Gastrocnemius medialis (tissue), 4 donors: ENCODE measurements around the gene PRRC2B. TPM values are rescaled to one million over a fixed set of nuclear protein-coding genes. Genes with fewer than 3 reads are reported as not detected.
"Not testable (repeated sequence)": the region's sequence is repeated elsewhere in the genome, so short reads cannot be mapped to it uniquely, and the experiment has no call there.

Source experiments
- ATAC-seq, 2 donors: fragments of 150-250 bp; one replicate each; pipeline ENCODE4 v1.9.1; 2016
- DNase-seq, 2 donors: peaks; one replicate each; pipeline ENCODE4 v3.0.0-alpha.2; 2019
- H3K27ac ChIP-seq, 4 donors: fragments of 200-600 bp; sonication (generic); 1 replicate in 1 of 4; 2 replicates in 3 of 4; pipeline ENCODE4 v1.5.1; 2016 to 2018; ENCODE audit warnings: mild to moderate bottlenecking in 2 of 4, moderate library complexity in 1 of 4
- H3K27me3 ChIP-seq, 3 donors: fragments of 200-600 bp; sonication (generic) in 2 of 3; 1 replicate in 1 of 3; 2 replicates in 2 of 3; pipeline versions ENCODE4 v1.5.1 to v1.6.0; 2016 to 2019; ENCODE audit warnings: mild to moderate bottlenecking in 1 of 3, moderate library complexity in 1 of 3
- H3K36me3 ChIP-seq, 2 donors: fragments of 200-600 bp; sonication (generic) in 1 of 2; one replicate each; pipeline ENCODE4 v1.5.1; 2017 to 2018
- H3K4me1 ChIP-seq, 2 donors: fragments of 200-600 bp; sonication (generic) in 1 of 2; one replicate each; pipeline ENCODE4 v1.5.1; 2016 to 2017; ENCODE audit warnings: mild to moderate bottlenecking in 2 of 2
- H3K4me3 ChIP-seq, 4 donors: fragments of 200-600 bp; sonication (generic) in 3 of 4; 1 replicate in 1 of 4; 2 replicates in 3 of 4; pipeline ENCODE4 v1.5.1; 2016 to 2019; ENCODE audit warnings: mild to moderate bottlenecking in 2 of 4
- H3K9me3 ChIP-seq, 3 donors: fragments of 200-600 bp; sonication (generic) in 2 of 3; 1 replicate in 1 of 3; 2 replicates in 2 of 3; pipeline ENCODE4 v1.5.1; 2016 to 2019
- CTCF ChIP-seq, 5 experiments: fragments of 450-650 bp in 3 of 5; fragments of 200-600 bp in 2 of 5; sonication (generic) in 2 of 5; IDR thresholded peaks in 4 of 5; conservative IDR thresholded peaks in 1 of 5; 1 replicate in 4 of 5; 2 replicates in 1 of 5; pipeline ENCODE4 v1.5.1; 2016 to 2019; ENCODE audit warnings: antibody characterized with exemption in 5 of 5, mild to moderate bottlenecking in 3 of 5, moderate library complexity in 3 of 5
- POLR2A ChIP-seq, 2 donors: fragments of 450-650 bp; IDR thresholded peaks; one replicate each; pipeline ENCODE4 v1.6.1; 2017; ENCODE audit warnings: antibody characterized with exemption in 2 of 2, mild to moderate bottlenecking in 2 of 2, moderate library complexity in 2 of 2
- in situ Hi-C, 4 donors: fragments of 200-750 bp; cut with MboI; loops; one replicate each; pipeline versions ENCODE4 v1.15.0 to v1.8.0; 2017; ENCODE audit warnings: low sequenced_read_pairs in 4 of 4
- intact Hi-C: fragments of 100-400 bp; cut with DNase I; formaldehyde crosslinking; loops from one replicate; pipeline ENCODE4 v1.15.1; 2023; ENCODE audit warnings: low total_unique reads
- total RNA-seq, 4 donors: library from RNA; depleted of rRNA; stranded (reverse); fragments of >200 nt; gene quantifications; one replicate each; pipeline versions ENCODE4 v1.1.0 to v1.2.3, GENCODE V29; 2016

The PRRC2B gene
- total RNA-seq, 4 donors from 2014 or later: 29.9 to 41.6 (median 37.2) TPM

- ATAC-seq (no peak), DNase-seq (no peak)
- intact Hi-C loops (no loop called here), in situ Hi-C loops (no loop called here)
- Histone ChIP-seq H3K4me1 (peaks cover 0 to 5% of the 10 kb centered on the region in 2 donors), H3K4me3 (no peak within 1 kb of the TSS), H3K27me3 (peaks cover 40 to 75% (median 49%) of the 10 kb centered on the region in 3 donors), H3K9me3 (peaks cover 0 to 11% (median 4%) of the 10 kb centered on the region in 3 donors), H3K27ac (no peak within 1 kb of the TSS), H3K36me3 (no peaks in the 10 kb centered on the region)
- no peak for TF ChIP-seq POLR2A (IDR thresholded peaks at IDR 0.05)
- TF ChIP-seq CTCF (IDR thresholded peaks at IDR 0.05 in 4 of 5, conservative IDR thresholded peaks at IDR 0.05 in 1 of 5): no peak
Measured at GRCh38 chr9:131545003-131545785, 151.3 kb downstream of the PRRC2B start, which contains the start of gene PRRT1B. Gene PRRT1B (plus strand): TSS chr9:131545523. CDS start chr9:131545616, 93 bp downstream.

- ATAC-seq: no peak
- Histone ChIP-seq H3K27ac (no peak overlapping the region), H3K4me1 (peaks cover 0 to 5% of the 10 kb centered on the region in 2 donors), H3K27me3 (peaks cover 40 to 81% (median 53%) of the 10 kb centered on the region in 3 donors), H3K36me3 (no peaks in the 10 kb centered on the region), H3K9me3 (peaks cover 0 to 11% (median 4%) of the 10 kb centered on the region in 3 donors), H3K4me3 (no peak overlapping the region)
- intact Hi-C loops (no loop called here), in situ Hi-C loops (no loop called here)
- no peak for TF ChIP-seq CTCF (IDR thresholded peaks at IDR 0.05 in 4 of 5, conservative IDR thresholded peaks at IDR 0.05 in 1 of 5)
- TF ChIP-seq POLR2A (IDR thresholded peaks at IDR 0.05): no peak
- no peak for DNase-seq
Measured at GRCh38 chr9:131545786-131546335, 152.0 kb downstream of the PRRC2B start.

GRCh38 chr9:131546336-131547084 is 152.6 kb downstream of the PRRC2B start:
- Histone ChIP-seq H3K36me3 (no peaks in the 10 kb centered on the region), H3K27me3 (peaks cover 40 to 87% (median 53%) of the 10 kb centered on the region in 3 donors), H3K27ac (no peak overlapping the region), H3K9me3 (peaks cover 0 to 11% (median 4%) of the 10 kb centered on the region in 3 donors), H3K4me3 (peak overlapping the region in 1 of 4 donors; percentile 15), H3K4me1 (peaks cover 0 to 5% of the 10 kb centered on the region in 2 donors)
- TF ChIP-seq CTCF (IDR thresholded peaks at IDR 0.05 in 4 of 5, conservative IDR thresholded peaks at IDR 0.05 in 1 of 5) (peak in 1 of 5 experiments; percentile 20), POLR2A (IDR thresholded peaks at IDR 0.05) (no peak)
- DNase-seq: no peak
- peak in 1 of 2 donors; percentile 23 for ATAC-seq
- intact Hi-C loops: no loop called here
- in situ Hi-C loops: no loop called here

GRCh38 chr9:131549186-131549585 is 155.3 kb downstream of the PRRC2B start:
- H3K27ac ChIP-seq, H3K4me3 ChIP-seq, H3K4me1 ChIP-seq, in situ Hi-C loops, H3K9me3 ChIP-seq, DNase-seq, ATAC-seq, H3K36me3 ChIP-seq, intact Hi-C loops: not testable (repeated sequence)
- peaks cover 59 to 91% (median 67%) of the 10 kb centered on the region in 3 donors for H3K27me3 ChIP-seq

Other genes starting within 250 kb of the PRRC2B start
- gene FAM78A, start 117.6 kb upstream of the PRRC2B start, total RNA-seq: 10 to 100 TPM in 2 of 4 donors, 1 to 10 TPM in 2; 3.6 to 16.0 (median 10.1) TPM
- gene PLPP7, start 104.4 kb upstream of the PRRC2B start, total RNA-seq: 100 to 1,000 TPM; 110 to 395 (median 184) TPM
- 10 to 100 TPM; 14.3 to 43.1 (median 32.2) TPM for gene POMT1, start 108.8 kb downstream of the PRRC2B start, total RNA-seq
- 10 to 100 TPM; 39.7 to 86.9 (median 43.9) TPM for gene UCK1, start 137.2 kb downstream of the PRRC2B start, total RNA-seq
- gene PRRT1B, start 151.4 kb downstream of the PRRC2B start, total RNA-seq: not detected